Astrocyte (in vitro differentiated cells and primary cell): ENCODE results near the gene GIMAP6. TPM values are rescaled to one million over a fixed set of nuclear protein-coding genes. Genes with fewer than 3 reads are reported as not detected.

Experiments
- DNase-seq: peaks from one replicate; pipeline ENCODE4 v3.0.0-alpha.2; 2010; ENCODE audit warnings: low read depth
- FAIRE-seq: peaks from 2 replicates; lab custom pipeline; 2011; peaks lifted over from hg19 to GRCh38; lab: Jason Lieb, UNC
- H2AFZ ChIP-seq: 2 replicates; pipeline ENCODE4 v1.6.0; 2012; ENCODE audit warnings: low read depth, low read length, inconsistent platforms
- H3K27ac ChIP-seq: 2 replicates; pipeline ENCODE4 v1.5.1; 2011; ENCODE audit warnings: low read depth, low read length, inconsistent platforms
- H3K27me3 ChIP-seq: 2 replicates; pipeline ENCODE4 v1.6.0; 2011; ENCODE audit warnings: low read length, inconsistent platforms; ENCODE audit not compliant: insufficient read depth
- H3K36me3 ChIP-seq: 2 replicates; pipeline ENCODE4 v1.5.1; 2011; ENCODE audit warnings: low read length, inconsistent platforms; ENCODE audit not compliant: insufficient read depth
- H3K4me1 ChIP-seq: 2 replicates; pipeline ENCODE4 v1.5.1; 2011; ENCODE audit warnings: low read length, inconsistent platforms; ENCODE audit not compliant: insufficient read depth
- H3K4me2 ChIP-seq: 2 replicates; pipeline ENCODE4 v1.6.0; 2012; ENCODE audit warnings: low read length, inconsistent platforms
- H3K4me3 ChIP-seq: 2 replicates; pipeline ENCODE4 v1.5.1; 2011; ENCODE audit warnings: low read depth, mild to moderate bottlenecking, low read length, inconsistent platforms; ENCODE audit not compliant: insufficient read depth
- H3K79me2 ChIP-seq: 2 replicates; pipeline ENCODE4 v1.6.0; 2012; ENCODE audit warnings: mild to moderate bottlenecking, low read length, inconsistent platforms; ENCODE audit not compliant: insufficient read depth
- H3K9ac ChIP-seq: 2 replicates; pipeline ENCODE4 v1.6.0; 2012; ENCODE audit warnings: mild to moderate bottlenecking, low read length, inconsistent platforms
- H3K9me3 ChIP-seq: 2 replicates; pipeline ENCODE4 v1.5.1; 2012; ENCODE audit warnings: low read depth, mild to moderate bottlenecking, low read length, inconsistent platforms; ENCODE audit not compliant: insufficient read depth
- H4K20me1 ChIP-seq: 2 replicates; pipeline ENCODE4 v1.6.0; 2012; ENCODE audit warnings: low read length, inconsistent platforms; ENCODE audit not compliant: insufficient read depth
- H3K27ac Mint-ChIP-seq: one replicate; pipeline ENCODE4 v1.8.0; 2021; ENCODE audit warnings: mild to moderate bottlenecking, mixed read lengths; ENCODE audit not compliant: unreplicated experiment
- H3K27me3 Mint-ChIP-seq: one replicate; pipeline ENCODE4 v1.8.0; 2021; ENCODE audit warnings: low read depth, mixed read lengths; ENCODE audit not compliant: unreplicated experiment
- H3K36me3 Mint-ChIP-seq: one replicate; pipeline ENCODE4 v1.8.0; 2021; ENCODE audit warnings: low read depth, mixed read lengths; ENCODE audit not compliant: unreplicated experiment
- H3K4me1 Mint-ChIP-seq: one replicate; pipeline ENCODE4 v1.8.0; 2021; ENCODE audit warnings: low read depth, mixed read lengths; ENCODE audit not compliant: unreplicated experiment
- H3K4me3 Mint-ChIP-seq: one replicate; pipeline ENCODE4 v1.8.0; 2021; ENCODE audit warnings: mild to moderate bottlenecking, moderate library complexity, mixed read lengths; ENCODE audit not compliant: unreplicated experiment
- H3K9me3 Mint-ChIP-seq: one replicate; pipeline ENCODE4 v1.8.0; 2021; ENCODE audit warnings: mild to moderate bottlenecking, mixed read lengths; ENCODE audit not compliant: unreplicated experiment
- CTCF ChIP-seq: IDR thresholded peaks from 2 replicates; pipeline ENCODE4 v1.5.1; 2011; ENCODE audit warnings: low read depth, mild to moderate bottlenecking, inconsistent platforms, low read length, moderate library complexity; ENCODE audit not compliant: insufficient read depth
- EZH2 ChIP-seq: IDR thresholded peaks from 2 replicates; pipeline ENCODE4 v1.6.1; 2012; ENCODE audit warnings: mild to moderate bottlenecking, low read length, inconsistent platforms; ENCODE audit not compliant: insufficient read depth
- total RNA-seq: library from RNA; stranded (reverse); gene quantifications from 2 replicates; pipeline ENCODE4 v1.2.1, GENCODE V29; 2021

Gene GIMAP6
- total RNA-seq, 1 donor from 2014 or later, result not detected

DNA sequence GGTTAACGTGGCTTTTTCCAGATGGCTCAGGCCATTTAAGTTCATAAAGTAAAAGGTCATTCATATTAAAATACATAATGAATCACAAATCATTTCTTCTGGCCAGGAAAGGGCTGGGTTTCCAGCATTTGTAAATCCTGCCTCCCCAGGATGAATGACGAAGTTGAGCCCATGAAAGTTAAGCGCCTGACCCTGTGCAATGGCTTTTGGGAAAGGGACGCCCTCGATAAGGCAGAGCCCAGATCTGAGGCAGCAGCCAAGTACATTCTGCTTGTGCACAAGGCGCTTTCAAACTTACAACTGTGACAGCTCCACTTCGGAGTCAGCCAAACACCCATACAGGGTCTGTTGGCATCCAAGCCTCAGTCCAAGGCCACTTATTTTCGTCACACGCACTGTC, 2.8 kb downstream of the GIMAP6 start:
- Histone ChIP-seq H2AFZ (no peak overlapping the region), H3K79me2 (no peaks in the 10 kb centered on the region), H4K20me1 (no peaks in the 10 kb centered on the region), H3K4me1 (no peaks in the 10 kb centered on the region), H3K27ac (no peak overlapping the region), H3K4me2 (no peak overlapping the region), H3K4me3 (no peak overlapping the region), H3K9me3 (peaks cover 22% of the 10 kb centered on the region), H3K9ac (no peak overlapping the region), H3K36me3 (no peaks in the 10 kb centered on the region), H3K27me3 (no peaks in the 10 kb centered on the region)
- Mint-ChIP-seq H3K27me3 (peaks cover 18% of the 10 kb centered on the region), H3K9me3 (peaks cover 6% of the 10 kb centered on the region), H3K36me3 (no peaks in the 10 kb centered on the region), H3K4me1 (no peaks in the 10 kb centered on the region), H3K4me3 (no peak overlapping the region), H3K27ac (no peak overlapping the region)
- FAIRE-seq (no peak), DNase-seq (no peak)
- TF ChIP-seq EZH2 (no peak), CTCF (no peak)

- no peak for FAIRE-seq
- TF ChIP-seq EZH2 (no peak), CTCF (no peak)
- Histone ChIP-seq H3K9me3 (peaks cover 22% of the 10 kb centered on the region), H3K4me1 (no peaks in the 10 kb centered on the region), H3K27ac (no peak overlapping the region), H3K79me2 (no peaks in the 10 kb centered on the region), H3K9ac (no peak overlapping the region), H4K20me1 (no peaks in the 10 kb centered on the region), H3K4me2 (no peak overlapping the region), H3K4me3 (no peak overlapping the region), H2AFZ (no peak overlapping the region), H3K27me3 (no peaks in the 10 kb centered on the region), H3K36me3 (no peaks in the 10 kb centered on the region)
- Mint-ChIP-seq H3K4me3 (no peak overlapping the region), H3K9me3 (peaks cover 6% of the 10 kb centered on the region), H3K4me1 (no peaks in the 10 kb centered on the region), H3K27me3 (peaks cover 20% of the 10 kb centered on the region), H3K27ac (no peak overlapping the region), H3K36me3 (no peaks in the 10 kb centered on the region)
- DNase-seq, result no peak
Measured at GRCh38 chr7:150627959-150628358, 4.2 kb downstream of the GIMAP6 start.

- no peaks in the 10 kb centered on the region for H4K20me1 ChIP-seq
- no peak overlapping the region for H3K27ac Mint-ChIP-seq
- H2AFZ ChIP-seq, result no peak overlapping the region
- H3K9me3 ChIP-seq, result peaks cover 20% of the 10 kb centered on the region
- no peaks in the 10 kb centered on the region for H3K4me1 Mint-ChIP-seq
- H3K4me3 ChIP-seq, result no peak overlapping the region
- peaks cover 20% of the 10 kb centered on the region for H3K27me3 Mint-ChIP-seq
- H3K4me1 ChIP-seq, result no peaks in the 10 kb centered on the region
- no peak overlapping the region for H3K9ac ChIP-seq
- H3K27me3 ChIP-seq, result no peaks in the 10 kb centered on the region
- H3K79me2 ChIP-seq, result no peaks in the 10 kb centered on the region
- H3K4me2 ChIP-seq, result no peak overlapping the region
- H3K9me3 Mint-ChIP-seq, result peaks cover 6% of the 10 kb centered on the region
- no peaks in the 10 kb centered on the region for H3K36me3 Mint-ChIP-seq
- DNase-seq, result no peak
- no peak overlapping the region for H3K27ac ChIP-seq
- no peaks in the 10 kb centered on the region for H3K36me3 ChIP-seq
- FAIRE-seq, result no peak
- H3K4me3 Mint-ChIP-seq, result no peak overlapping the region
- no peak for TF ChIP-seq CTCF
- TF ChIP-seq EZH2, result no peak
Measured at GRCh38 chr7:150626696-150627095, 5.5 kb downstream of the GIMAP6 start.
